ENCODE results near the gene ATXN1.

ATXN1 gene

DNA sequence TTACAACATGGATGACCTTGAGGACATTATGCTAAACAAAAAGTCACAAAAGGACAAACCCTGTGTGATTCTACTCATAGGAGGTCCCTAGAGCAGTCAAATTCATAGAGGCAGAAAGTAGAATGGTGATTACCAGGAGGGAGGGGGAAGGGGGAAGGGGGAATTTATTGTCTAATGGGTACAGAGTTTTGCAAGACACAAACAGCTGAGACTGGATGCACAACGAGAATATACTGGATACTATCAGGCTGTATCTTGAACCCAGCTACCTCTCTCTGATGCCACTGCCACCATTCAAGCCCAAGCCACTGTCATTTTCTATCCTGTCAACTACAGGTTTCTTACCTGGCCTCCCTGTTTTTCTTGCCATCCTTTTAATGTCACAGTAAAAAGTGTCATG is 252.3 kb downstream of the ATXN1 start:
- FAIRE-seq (no peak), DNase-seq (ENCODE audit: low spot score) (no peak)

- FAIRE-seq (no peak), DNase-seq (ENCODE audit: low spot score) (no peak)
Observed at GRCh38 chr6:16505711-16506357, 255.4 kb downstream of the ATXN1 start.

GRCh38 chr6:16504609-16505008 is 256.7 kb downstream of the ATXN1 start:
- FAIRE-seq = no peak
- no peak for DNase-seq (ENCODE audit: low spot score)

GRCh38 chr6:16503970-16504415 is 257.3 kb downstream of the ATXN1 start:
- no peak for DNase-seq (ENCODE audit: low spot score)
- FAIRE-seq = no peak

DNA sequence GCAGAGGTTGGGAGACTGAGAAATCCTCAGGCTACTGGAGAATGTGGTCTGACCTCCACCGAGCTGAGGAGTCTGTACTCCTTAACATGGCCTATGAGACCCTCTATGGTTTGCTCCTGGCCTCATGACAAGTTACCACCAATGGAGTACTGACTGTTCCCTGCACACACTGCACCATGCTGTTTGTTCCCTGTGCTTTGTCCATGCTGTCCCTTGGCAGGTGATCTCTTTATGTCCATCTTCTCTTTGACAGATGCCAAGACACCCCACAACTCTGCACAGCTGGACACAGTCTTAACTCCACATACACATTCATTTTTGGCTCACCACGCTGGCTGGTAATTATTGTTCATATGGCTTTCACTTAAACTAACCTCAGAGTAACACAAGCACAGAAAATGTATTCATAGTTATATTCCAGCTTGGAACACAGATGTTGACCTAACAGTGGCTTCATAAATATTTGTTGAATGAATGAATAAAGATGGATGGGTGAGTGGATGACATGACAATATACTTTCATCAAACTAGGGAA is 258.0 kb downstream of the ATXN1 start:
- DNase-seq (ENCODE audit: low spot score) = no peak
- no peak for FAIRE-seq

- DNase-seq (ENCODE audit: low spot score) = no peak
- no peak for FAIRE-seq
Observed at GRCh38 chr6:16498957-16499356, 262.3 kb downstream of the ATXN1 start.

DNA sequence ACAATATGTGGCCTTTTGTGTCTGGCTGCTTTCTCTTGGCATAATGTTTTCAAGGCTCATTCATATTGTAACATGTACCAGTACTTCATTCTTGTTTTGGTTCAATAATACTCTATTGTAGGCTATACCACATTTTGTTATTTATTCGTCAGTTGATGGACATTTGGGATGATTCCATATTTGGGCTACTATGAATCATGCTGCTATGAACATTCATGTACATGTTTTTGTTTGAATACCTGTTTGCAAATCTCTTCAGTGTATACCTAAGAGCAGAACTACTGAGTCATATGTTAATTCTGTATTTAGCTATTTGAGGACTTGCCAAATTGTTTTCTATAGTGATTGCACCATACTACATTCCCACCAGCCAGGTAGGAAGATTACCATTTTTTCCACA is 263.0 kb downstream of the ATXN1 start:
- FAIRE-seq (no peak), DNase-seq (ENCODE audit: low spot score) (no peak)

DNA sequence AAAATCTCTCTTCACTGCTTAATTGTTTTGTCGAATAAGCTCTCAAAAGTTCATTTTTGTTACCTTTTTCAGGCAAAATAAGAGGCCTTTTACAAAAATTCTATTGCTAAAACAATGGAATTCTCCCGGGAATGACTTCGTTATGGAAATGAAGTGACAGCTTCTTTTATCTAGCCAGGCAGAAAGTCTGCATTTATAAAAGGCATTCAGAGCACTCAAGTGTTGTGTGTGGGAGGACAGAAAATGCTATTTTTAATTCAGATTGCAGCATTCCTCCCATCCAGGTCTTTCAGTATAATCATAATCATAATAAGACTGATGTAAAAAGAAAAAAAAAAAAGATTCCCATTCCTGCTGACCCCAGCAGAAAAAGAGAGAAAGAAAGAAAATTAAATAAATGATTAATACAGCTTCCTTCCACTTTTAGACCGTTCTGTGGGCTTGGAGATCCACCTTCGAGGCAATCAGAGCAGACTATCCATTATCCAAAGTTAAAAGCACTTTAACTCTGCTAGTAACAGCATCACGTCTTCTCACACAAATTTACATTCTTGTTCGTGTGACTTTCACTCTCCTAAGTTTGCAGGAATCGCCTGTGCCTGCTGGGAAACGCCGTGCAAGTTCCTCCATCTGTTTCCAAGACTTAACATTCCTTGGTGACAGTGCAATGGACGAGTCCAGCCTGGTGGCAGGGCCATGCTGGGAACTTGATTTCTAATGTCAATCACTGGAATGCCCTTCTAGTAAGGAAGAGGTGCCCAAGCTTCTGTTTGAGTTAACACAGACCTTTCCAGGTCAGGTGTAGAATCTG is 264.1 kb downstream of the ATXN1 start:
- no peak for FAIRE-seq
- no peak for DNase-seq (ENCODE audit: low spot score)

GRCh38 chr6:16496210-16496609 is 265.1 kb downstream of the ATXN1 start:
- no peak for FAIRE-seq
- no peak for DNase-seq (ENCODE audit: low spot score)

GRCh38 chr6:16494793-16495192 is 266.5 kb downstream of the ATXN1 start:
- DNase-seq (ENCODE audit: low spot score) (no peak), FAIRE-seq (no peak)

DNA sequence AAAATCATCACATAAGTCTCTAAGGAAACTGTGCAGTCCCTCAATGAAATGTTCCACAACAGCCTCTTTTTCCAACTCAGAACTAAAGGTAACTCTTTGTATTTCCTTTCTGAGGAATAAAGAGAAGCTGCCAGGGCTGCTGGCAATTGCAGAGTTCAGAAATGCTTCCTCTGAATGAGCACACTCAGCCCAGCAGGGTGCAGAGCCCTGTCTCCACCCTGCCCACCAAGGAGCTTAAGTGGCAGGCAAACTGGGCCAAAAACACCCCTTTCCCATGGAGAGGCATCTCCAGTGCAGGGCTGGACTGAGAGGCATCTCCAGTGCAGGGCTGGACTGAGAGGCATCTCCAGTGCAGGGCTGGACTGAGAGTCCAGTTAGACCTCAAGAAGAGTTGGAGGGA is 267.5 kb downstream of the ATXN1 start:
- DNase-seq (ENCODE audit: low spot score) (no peak), FAIRE-seq (no peak)

DNA sequence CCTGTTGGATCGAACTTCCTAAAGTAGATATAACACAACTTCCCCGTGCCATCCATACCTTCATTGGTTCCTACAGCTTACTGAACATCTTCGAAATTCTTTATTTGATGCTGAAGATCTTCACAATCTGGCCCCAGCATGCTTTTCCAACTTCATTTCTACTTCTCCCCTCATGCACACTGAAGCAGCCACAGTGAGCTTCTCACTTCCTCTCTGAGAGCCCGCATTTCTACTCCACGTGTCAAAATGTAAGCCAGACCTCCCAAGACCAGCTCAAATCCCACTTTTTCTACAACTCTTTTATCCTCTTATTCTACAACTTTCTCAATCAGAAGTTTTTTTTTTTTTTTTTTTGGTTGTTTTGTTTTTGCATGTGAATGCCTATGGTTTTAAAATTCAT is 268.1 kb downstream of the ATXN1 start:
- DNase-seq (ENCODE audit: low spot score) (no peak), FAIRE-seq (no peak)

DNA sequence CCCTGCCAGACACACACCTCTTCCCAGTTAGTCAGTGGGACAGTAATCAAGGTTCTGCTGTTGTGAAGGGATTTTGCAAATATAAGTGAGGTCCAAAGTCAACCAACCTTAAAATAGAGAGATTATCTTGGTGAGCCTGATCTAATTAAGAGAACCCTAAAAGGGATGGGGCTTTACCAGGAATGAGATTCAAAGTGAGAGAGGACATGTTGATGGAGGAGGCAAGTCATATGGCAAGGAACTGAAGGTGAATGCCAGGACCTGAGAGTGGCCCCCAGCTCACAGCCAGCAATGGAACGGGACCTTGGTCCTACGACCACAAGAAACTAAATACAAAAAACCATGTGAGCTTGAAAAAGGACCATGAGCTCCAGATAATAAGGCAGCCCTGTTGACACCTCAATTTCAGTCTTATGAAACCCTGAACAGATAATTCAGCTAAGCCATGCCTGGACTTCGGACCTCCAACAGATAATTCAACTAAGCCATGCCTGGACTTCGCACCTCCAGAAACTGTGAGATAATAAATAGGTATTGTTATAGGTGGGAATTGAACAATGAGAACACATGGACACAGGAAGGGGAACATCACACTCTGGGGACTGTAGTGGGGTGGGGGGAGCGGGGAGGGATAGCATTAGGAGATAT is 269.5 kb downstream of the ATXN1 start:
- no peak for DNase-seq (ENCODE audit: low spot score)
- no peak for FAIRE-seq

DNA sequence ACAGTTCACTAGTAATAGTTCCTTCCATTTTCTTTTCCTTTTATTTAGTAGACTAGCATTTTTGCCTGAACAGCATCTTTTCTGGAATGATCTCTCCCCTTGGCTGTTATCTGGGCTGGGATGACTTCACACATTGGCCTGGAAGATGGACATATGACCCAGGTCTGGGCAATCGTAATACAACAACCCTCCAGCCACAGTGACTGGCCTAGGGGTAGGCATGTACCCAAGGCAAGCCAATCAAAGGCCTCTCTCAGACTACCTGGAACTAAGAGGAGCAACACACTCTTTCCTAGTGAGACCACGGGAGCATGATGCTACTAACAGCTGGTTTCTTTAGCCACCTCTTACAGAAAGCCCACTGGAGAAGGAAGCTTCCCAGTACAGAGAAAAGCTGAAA is 270.6 kb downstream of the ATXN1 start:
- DNase-seq (ENCODE audit: low spot score) = no peak
- no peak for FAIRE-seq

- DNase-seq (ENCODE audit: low spot score) = no peak
- FAIRE-seq = no peak
Observed at GRCh38 chr6:16488813-16489212, 272.4 kb downstream of the ATXN1 start.

GRCh38 chr6:16487996-16488674 is 273.1 kb downstream of the ATXN1 start:
- FAIRE-seq (no peak), DNase-seq (ENCODE audit: low spot score) (no peak)

- FAIRE-seq (no peak), DNase-seq (ENCODE audit: low spot score) (no peak)
Observed at GRCh38 chr6:16486661-16487060, 274.6 kb downstream of the ATXN1 start.

DNA sequence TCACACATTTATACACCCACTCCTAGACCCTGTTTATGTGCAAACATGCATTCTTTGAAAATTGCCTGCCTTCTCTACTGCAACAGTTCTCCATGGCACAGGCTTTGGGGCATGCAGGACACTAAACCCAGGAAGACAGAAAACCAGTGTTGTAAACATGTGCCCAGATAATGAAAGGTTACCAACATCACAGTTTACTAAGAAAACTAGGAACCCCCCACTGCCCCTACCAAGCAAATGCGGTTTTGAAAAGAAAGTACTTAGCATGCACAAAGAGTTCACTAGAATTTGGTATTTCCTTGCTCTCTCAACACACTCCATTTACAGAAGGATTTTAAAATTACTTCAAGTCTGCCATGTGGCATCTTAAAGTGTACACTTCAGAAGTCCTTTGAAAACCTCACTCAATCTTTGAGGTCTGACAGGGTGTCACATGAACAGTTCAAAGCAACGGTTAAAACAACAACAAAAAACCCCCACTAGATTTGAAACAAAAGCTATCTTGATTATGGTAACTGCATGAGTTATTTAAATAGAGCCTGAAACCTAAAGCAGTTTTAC is 277.9 kb downstream of the ATXN1 start:
- no peak for FAIRE-seq
- DNase-seq (ENCODE audit: low spot score) = no peak

- DNase-seq (ENCODE audit: low spot score) (no peak), FAIRE-seq (no peak)
Observed at GRCh38 chr6:16482702-16483314, 278.5 kb downstream of the ATXN1 start.

DNA sequence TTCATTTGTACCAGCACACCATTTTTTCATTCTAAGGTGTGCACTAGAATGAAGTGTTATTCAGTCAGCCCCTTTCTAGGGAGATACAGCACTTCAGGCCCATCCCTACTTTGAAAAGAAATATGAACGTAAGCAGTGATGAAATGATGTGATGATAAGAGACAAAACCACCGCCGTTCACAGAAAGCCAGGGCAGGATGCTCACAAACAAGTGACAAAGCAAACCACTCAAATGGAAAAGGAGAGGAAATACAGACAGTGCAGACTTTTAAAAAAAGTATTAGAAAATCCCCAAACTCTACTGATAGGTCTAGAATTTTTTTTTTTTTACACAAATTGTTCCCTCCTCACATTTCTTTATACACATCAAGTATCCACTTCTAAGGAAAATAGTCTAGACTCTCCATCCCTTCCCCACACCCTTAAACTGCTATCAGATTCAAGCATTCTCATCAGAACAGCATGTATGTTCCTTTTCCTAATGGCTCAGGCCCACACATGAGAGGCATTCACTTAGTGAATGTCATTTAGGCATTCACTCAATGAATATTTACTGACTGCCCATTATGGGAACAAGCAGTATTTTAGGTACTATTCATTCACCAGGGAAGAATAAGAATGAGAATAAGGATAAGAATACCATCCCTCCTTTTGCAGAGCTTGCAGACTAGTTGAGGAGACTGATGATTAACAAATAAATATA is 279.4 kb downstream of the ATXN1 start:
- FAIRE-seq (no peak), DNase-seq (ENCODE audit: low spot score) (no peak)
